ENCODE results near the gene PCBP1.
"Not testable (repeated sequence)": the region's sequence is repeated elsewhere in the genome, so short reads cannot be mapped to it uniquely, and the experiment has no call there.

PCBP1 gene

DNA sequence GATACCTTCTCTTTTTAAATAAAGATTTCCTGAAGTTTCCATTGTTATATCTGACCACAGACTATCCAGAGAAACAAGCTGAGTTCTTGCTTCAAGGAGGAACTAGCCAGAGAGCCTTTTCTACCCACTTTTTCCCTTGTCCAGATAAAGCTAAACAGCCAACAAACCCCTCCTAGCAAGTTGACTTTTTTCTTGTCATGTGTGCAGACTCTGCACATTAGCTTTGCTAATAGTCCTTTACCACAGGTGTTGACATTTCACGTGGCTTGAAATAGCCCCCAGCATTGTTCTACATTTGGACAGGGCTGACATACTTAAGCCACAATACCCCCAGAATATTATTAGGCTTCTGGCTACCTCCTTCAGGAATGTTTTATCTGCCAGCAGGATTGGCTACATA, 40.7 kb downstream of the PCBP1 start:
- no peak for DNase-seq

DNA sequence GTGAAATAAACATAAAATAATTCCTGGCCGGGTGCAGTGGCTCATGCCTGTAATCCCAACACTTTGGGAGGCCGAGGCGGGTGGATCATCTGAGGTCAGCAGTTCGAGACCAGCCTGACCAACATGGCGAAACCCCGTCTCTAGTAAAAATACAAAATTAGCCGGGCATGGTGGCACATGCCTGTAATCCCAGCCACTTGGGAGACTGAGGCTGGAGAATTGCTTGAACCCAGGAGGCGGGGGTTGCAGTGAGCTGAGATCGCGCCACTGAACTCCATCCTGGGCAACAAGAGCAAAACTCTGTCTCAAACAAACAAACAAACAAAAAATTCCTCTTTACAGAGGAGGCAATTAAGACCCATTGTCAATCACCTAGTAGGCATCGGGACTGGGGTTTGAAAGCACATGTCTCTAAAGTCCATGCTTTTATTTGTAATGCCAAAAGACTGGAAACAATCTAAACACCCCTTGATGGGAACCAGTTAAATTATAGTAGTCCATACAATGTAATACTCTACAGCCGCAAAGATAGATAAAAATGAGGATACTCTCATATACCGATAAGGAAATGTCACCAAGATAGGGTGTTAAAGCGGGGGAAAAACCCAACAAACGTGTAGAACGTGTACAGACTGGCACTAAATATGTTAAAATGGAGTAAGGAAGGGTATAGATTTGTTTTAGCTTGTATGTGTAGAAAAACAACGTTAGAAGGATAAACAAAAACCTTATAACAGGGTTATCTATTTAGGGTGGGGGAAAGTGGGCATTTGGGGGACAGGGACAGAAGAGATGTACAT, 44.3 kb downstream of the PCBP1 start:
- DNase-seq, result not testable (repeated sequence)

DNA sequence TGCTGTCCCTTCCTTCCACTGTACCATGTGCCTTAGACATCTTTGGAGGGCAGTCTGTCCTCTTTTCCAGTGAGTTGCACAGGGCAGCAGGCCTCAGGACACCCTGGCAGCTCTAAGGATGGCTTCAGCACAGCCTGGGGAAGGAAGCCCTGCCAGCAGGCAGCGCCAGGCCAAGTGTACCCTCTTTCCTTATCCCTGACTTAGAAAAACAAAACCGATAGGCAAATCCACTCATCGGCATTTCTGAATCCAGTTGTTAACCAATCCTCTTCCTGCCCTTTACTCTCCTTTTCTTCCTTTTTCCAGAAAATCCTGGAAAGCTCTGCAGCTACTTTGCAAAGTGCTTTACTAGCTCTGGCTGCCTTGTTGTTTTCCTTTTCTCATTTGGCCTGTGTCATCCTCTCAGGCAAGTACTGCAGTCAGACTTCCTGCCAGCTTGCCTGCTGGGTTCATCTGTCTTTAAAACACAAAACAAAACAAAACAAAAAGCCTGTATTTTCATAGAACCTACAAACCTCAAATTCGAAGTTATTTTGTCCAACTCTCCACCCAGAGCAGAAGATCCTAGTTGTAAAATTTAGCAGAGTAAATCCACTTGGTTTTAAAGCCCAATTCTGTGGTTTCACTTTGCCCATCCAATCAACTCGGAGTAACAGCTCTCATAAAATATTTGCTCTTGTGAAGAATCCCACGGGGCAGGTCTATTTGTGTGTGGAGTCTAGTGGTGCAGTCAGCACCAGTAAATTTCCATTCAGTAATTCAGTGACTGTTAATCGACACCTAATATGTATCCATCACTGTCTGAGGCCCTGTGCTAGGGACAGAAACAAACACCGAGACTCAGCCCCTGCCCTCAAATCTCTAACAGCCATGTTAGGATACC, 45.2 kb downstream of the PCBP1 start:
- DNase-seq, result no peak

DNA sequence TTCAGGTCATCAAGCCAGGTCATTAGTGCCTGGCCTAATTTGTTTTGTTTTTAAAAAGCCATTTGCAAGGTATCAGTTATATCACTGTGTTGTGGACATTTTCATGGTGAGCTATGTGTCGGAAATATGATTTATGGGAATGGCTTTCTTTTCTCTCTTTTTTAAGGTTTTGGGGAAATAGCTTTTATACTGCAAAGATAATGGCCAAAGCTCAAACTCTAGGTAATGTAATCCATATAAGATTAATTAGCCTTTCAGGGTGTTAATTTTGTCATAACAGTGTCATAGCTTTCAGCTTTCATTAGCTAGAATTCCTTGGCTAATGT, 45.8 kb downstream of the PCBP1 start:
- DNase-seq, result no peak

DNA sequence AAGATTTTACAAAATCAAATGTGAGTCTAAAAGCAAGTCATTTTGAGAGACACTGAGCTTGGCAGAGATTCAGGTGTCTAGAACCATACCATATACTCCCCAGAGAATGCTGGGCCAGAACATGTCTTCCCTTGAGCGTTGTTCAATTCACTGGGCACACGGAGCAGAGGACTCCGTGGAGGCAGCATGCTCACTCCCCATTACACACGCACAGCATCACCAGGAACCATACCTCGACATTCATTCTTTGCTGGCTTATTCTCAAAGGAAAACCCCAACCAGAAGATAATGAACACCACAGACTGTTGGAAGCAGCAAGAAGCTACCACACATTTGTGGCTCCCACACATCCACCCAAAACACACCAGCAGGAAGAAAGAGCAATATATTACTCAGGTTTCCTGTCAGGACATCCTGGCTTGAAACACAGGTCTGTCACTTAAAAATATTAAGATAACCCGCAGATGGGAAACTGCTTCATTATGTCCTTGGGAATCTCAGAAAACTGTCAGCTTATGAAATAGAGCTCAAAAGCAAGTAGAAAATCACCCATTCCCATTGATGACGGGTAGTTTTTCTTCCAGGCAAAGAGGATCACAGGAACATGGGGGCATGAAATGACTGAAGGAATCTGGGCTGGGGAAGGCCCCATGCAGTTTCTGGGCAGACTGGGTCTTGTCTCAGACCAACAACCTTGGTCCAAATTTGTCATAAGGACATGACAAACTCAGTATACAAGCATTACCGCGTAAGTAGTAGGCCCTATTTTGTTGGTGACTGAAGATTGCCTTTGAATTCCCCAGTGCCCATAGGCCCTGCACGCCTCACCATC, 46.4 kb downstream of the PCBP1 start:
- DNase-seq, result no peak

DNA sequence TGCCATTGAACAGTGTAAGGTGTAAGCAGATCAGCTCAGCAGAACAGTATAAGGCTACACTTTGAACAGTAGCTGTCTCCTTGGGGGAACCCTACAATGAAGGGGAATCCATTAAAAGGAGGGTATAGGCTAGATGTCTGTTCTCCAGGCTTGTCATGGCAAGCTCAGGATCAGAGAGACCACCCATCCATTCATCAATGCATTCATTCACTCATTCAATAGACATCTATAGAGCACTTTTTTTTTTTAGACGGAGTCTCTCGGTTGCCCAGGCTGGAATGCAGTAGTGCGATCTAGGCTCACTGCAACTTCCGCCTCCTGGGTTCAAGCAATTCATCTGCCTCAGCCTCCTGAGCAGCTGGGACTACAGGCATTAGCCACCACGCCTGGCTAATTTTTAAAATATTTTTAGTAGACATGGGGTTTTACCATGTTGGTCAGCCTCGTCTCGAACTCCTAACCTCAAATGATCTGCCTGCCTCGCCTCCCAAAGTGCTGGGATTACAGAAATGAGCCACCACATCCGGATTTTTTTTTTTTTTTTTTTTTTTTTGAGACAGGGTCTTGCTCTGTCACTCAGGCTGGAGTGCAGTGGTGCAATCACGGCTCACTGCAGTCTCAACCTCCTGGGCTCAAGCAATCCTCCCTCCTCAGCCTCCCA, 47.2 kb downstream of the PCBP1 start:
- DNase-seq, result not testable (repeated sequence)
